ENCODE results near the gene ZNF570. TPM values are rescaled to one million over a fixed set of nuclear protein-coding genes. Genes with fewer than 3 reads are reported as not detected.

Gene ZNF570
- polyA plus RNA-seq, 1 of the 3 experiments (the other 2 are of a cell fraction), result 1.5 TPM

- POLR2A ChIA-PET, result interaction anchor here (0.9 to 2.0 kb wide), 3 partner anchors 40 to 389 kb away, joined by 5 to 15 read pairs (median 8); partner anchors contain the start of genes ZNF420, ZNF527 and ZNF793
- WGBS (ENCODE audit: low lambda C conversion rate), result 19% methylated on average over 25 of the region's 25 CpGs
- TF ChIP-seq REST (IDR thresholded peaks at IDR 0.05; ENCODE audit: low read depth, low read length), result no peak
- TF ChIP-seq GABPA (IDR thresholded peaks at IDR 0.05; ENCODE audit: low read depth), result no peak
- TF ChIP-seq, protein P1, sequence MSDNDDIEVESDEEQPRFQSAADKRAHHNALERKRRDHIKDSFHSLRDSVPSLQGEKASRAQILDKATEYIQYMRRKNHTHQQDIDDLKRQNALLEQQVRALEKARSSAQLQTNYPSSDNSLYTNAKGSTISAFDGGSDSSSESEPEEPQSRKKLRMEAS (IDR thresholded peaks at IDR 0.05; ENCODE audit: low read depth), result no peak
- no peak for TF ChIP-seq GATA2 (CRISPR knock-in tag; IDR thresholded peaks at IDR 0.05)
Observed at GRCh38 chr19:37466277-37466797, 2.8 kb upstream of the ZNF570 start.

DNA sequence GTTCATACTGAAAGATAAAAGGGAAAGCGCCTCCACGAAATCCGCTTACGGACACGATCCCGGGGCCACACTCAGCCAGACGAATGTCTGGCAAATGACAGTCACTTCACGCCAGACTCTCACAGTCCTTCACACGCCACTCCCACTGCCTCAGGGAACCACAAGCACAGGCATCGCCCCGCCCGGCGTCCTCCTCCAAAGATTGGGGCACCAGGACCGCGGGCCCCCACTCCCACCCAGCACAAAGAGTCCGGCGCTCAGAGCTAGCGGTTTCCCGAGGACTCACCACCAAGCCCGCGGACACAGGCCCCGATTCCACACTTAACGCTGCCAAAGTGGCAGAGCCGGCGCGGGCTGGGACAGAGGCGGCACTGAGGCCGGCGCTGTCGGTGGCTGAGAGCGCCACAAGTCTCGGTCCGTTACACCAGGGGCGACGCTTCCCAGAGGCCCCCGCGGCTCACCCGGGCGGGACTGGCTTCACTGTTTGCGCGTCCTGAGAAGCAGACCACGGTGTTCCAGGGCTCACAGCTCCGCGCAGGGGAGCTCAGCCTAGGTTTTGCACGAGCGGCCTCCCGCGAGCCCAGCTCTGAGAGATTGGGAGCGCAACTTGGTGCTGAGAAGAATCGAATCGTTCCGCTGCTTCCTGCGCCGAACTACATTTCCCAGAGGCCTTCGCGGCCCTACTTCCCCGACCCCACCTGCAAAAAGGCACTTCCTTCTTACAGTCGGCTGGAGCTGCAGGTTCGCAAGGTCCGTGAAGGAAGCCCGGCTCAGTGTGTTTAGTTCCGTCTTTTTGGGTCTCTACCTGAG lies 2.2 kb upstream of the ZNF570 start, which contains the start of gene ZNF569:
ZNF569 (minus strand) TSS at position 647 of the 810 bp plus-strand sequence. CDS start 22,523 bp downstream, outside the sequence.
- Histone ChIP-seq H3K4me3 (ENCODE audit: low read depth in 2 of 2, low read length in 1 of 2) (peak within 1 kb of the TSS; percentile 91), H3K27ac (ENCODE audit: low read depth in 2 of 2, low read length in 1 of 2) (peak within 1 kb of the TSS; percentile 78 to 97), H3K4me2 (peak within 1 kb of the TSS; percentile 82), H3K36me3 (replicated peaks in 1 of 2; ENCODE audit: control insufficient read depth in 1 of 2, insufficient read depth in 2 of 2, low read length in 1 of 2) (peaks cover 29 to 44% of the 10 kb centered on the region in 2 experiments), H3K4me1 (ENCODE audit: control insufficient read depth in 1 of 2, insufficient read depth in 2 of 2, low read depth in 1 of 2, low read length in 1 of 2) (peaks cover 0 to 9% of the 10 kb centered on the region in 2 experiments; a peak in 2 of 4 replicates), H3K9me2 (no peaks in the 10 kb centered on the region), H4K20me1 (ENCODE audit: insufficient read depth) (no peaks in the 10 kb centered on the region), H2AFZ (ENCODE audit: low read depth) (peak within 1 kb of the TSS; percentile 89), H3K9ac (peak within 1 kb of the TSS; percentile 79), H3K79me2 (ENCODE audit: insufficient read depth) (peaks cover 29% of the 10 kb centered on the region), H3F3A (replicated peaks; ENCODE audit: insufficient read depth) (peaks cover 10% of the 10 kb centered on the region), H3K9me3 (no peaks in the 10 kb centered on the region), H3K27me3 (ENCODE audit: insufficient read depth) (no peaks in the 10 kb centered on the region)
- 2% methylated on average over 22 of the region's 62 CpGs for WGBS (ENCODE audit: low lambda C conversion rate)
- ChIA-PET POLR2A (interaction anchor here (0.9 to 2.0 kb wide), 5 partner anchors 39 to 670 kb away, joined by 3 to 15 read pairs (median 5); partner anchors contain the start of genes ZNF420, ZNF527, ZNF573 and ZNF793), CTCF (interaction anchor here (1.2 to 2.2 kb wide), 3 partner anchors 11 to 95 kb away, joined by 3 to 5 read pairs (median 3); no protein-coding TSS in a partner anchor)
- DNase-seq, result peak; percentile 81
- TF ChIP-seq NFIC (IDR thresholded peaks at IDR 0.05; ENCODE audit: borderline replicate concordance), result no peak
- TF ChIP-seq, protein P2, sequence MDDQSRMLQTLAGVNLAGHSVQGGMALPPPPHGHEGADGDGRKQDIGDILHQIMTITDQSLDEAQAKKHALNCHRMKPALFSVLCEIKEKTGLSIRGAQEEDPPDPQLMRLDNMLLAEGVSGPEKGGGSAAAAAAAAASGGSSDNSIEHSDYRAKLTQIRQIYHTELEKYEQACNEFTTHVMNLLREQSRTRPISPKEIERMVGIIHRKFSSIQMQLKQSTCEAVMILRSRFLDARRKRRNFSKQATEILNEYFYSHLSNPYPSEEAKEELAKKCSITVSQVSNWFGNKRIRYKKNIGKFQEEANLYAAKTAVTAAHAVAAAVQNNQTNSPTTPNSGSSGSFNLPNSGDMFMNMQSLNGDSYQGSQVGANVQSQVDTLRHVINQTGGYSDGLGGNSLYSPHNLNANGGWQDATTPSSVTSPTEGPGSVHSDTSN (IDR thresholded peaks at IDR 0.05), result no peak; the same call in 1 of the 2 replicates
- TF ChIP-seq, protein P1 (IDR thresholded peaks at IDR 0.05; ENCODE audit: low read depth), result peak; percentile 84
- TF ChIP-seq, protein P3, sequence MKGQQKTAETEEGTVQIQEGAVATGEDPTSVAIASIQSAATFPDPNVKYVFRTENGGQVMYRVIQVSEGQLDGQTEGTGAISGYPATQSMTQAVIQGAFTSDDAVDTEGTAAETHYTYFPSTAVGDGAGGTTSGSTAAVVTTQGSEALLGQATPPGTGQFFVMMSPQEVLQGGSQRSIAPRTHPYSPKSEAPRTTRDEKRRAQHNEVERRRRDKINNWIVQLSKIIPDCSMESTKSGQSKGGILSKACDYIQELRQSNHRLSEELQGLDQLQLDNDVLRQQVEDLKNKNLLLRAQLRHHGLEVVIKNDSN (IDR thresholded peaks at IDR 0.05; ENCODE audit: borderline replicate concordance, low read depth), result peak; percentile 40; the same call in 1 of the 2 replicates
- peak; percentile 40; the same call in 1 of the 2 replicates for TF ChIP-seq YY1 (IDR thresholded peaks at IDR 0.05; ENCODE audit: low read depth)
- no peak for TF ChIP-seq MEF2A (IDR thresholded peaks at IDR 0.05; ENCODE audit: borderline replicate concordance, low read depth)
- TF ChIP-seq IRF3 (IDR thresholded peaks at IDR 0.05; ENCODE audit: low read depth, low read length), result no peak
- no peak for TF ChIP-seq FOXM1 (IDR thresholded peaks at IDR 0.05; ENCODE audit: low read depth)
- peak; percentile 96 for TF ChIP-seq ELF1 (IDR thresholded peaks at IDR 0.05)
- no peak for TF ChIP-seq FOSL2 (IDR thresholded peaks at IDR 0.05; ENCODE audit: borderline replicate concordance, low read depth)
- TF ChIP-seq, protein P4, sequence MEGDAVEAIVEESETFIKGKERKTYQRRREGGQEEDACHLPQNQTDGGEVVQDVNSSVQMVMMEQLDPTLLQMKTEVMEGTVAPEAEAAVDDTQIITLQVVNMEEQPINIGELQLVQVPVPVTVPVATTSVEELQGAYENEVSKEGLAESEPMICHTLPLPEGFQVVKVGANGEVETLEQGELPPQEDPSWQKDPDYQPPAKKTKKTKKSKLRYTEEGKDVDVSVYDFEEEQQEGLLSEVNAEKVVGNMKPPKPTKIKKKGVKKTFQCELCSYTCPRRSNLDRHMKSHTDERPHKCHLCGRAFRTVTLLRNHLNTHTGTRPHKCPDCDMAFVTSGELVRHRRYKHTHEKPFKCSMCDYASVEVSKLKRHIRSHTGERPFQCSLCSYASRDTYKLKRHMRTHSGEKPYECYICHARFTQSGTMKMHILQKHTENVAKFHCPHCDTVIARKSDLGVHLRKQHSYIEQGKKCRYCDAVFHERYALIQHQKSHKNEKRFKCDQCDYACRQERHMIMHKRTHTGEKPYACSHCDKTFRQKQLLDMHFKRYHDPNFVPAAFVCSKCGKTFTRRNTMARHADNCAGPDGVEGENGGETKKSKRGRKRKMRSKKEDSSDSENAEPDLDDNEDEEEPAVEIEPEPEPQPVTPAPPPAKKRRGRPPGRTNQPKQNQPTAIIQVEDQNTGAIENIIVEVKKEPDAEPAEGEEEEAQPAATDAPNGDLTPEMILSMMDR (IDR thresholded peaks at IDR 0.05), result no peak

More at GRCh38 chr19:37466277-37466797, 2.8 kb upstream of the ZNF570 start:
- peaks cover 10% of the 10 kb centered on the region for H3F3A ChIP-seq (replicated peaks; ENCODE audit: insufficient read depth)
- no peaks in the 10 kb centered on the region for H3K9me3 ChIP-seq
- peaks cover 22% of the 10 kb centered on the region for H3K79me2 ChIP-seq (ENCODE audit: insufficient read depth)
- H3K9me2 ChIP-seq, result no peaks in the 10 kb centered on the region
- H3K9ac ChIP-seq, result peak overlapping the region; percentile 79
- H4K20me1 ChIP-seq (ENCODE audit: insufficient read depth), result no peaks in the 10 kb centered on the region
- no peaks in the 10 kb centered on the region for H3K27me3 ChIP-seq (ENCODE audit: insufficient read depth)
- peak overlapping the region; percentile 91 for H3K4me3 ChIP-seq (ENCODE audit: low read depth in 2 of 2, low read length in 1 of 2)
- peak overlapping the region; percentile 78 to 97 for H3K27ac ChIP-seq (ENCODE audit: low read depth in 2 of 2, low read length in 1 of 2)
- H3K4me1 ChIP-seq (ENCODE audit: control insufficient read depth in 1 of 2, insufficient read depth in 2 of 2, low read depth in 1 of 2, low read length in 1 of 2), result peaks cover 0 to 9% of the 10 kb centered on the region in 2 experiments; a peak in 2 of 4 replicates
- H3K4me2 ChIP-seq, result peak overlapping the region; percentile 82
- H2AFZ ChIP-seq (ENCODE audit: low read depth), result peak overlapping the region; percentile 89
- H3K36me3 ChIP-seq (replicated peaks in 1 of 2; ENCODE audit: control insufficient read depth in 1 of 2, insufficient read depth in 2 of 2, low read length in 1 of 2), result peaks cover 34 to 44% of the 10 kb centered on the region in 2 experiments
- no peak for DNase-seq
- CTCF ChIA-PET, result interaction anchor here (1.2 to 2.2 kb wide), 2 partner anchors 10 to 15 kb away, joined by 3 to 5 read pairs; no protein-coding TSS in a partner anchor
